Smooth muscle cell (in vitro differentiated cells): ENCODE results near the gene SFT2D3. TPM values are rescaled to one million over a fixed set of nuclear protein-coding genes. Genes with fewer than 3 reads are reported as not detected.

Experiments
- DNase-seq: peaks from one replicate; lab custom pipeline; 2025; ENCODE audit not compliant: unreplicated experiment; lab: John Stamatoyannopoulos, UW
- H2AFZ ChIP-seq: fragments of 200-600 bp; sonication (generic); 2 replicates; pipeline ENCODE4 v1.6.0; 2016; ENCODE audit warnings: antibody characterized with exemption, low read depth, mild to moderate bottlenecking
- H3F3A ChIP-seq: fragments of 200-600 bp; sonication (generic); 2 replicates; pipeline ENCODE4 v1.6.0; 2017; ENCODE audit warnings: antibody characterized with exemption, low read depth
- H3K27ac ChIP-seq: fragments of 200-600 bp; sonication (generic); 2 replicates; pipeline ENCODE4 v1.5.1; 2016; ENCODE audit warnings: low read depth, mild to moderate bottlenecking
- H3K27me3 ChIP-seq: fragments of 200-600 bp; sonication (generic); 2 replicates; pipeline ENCODE4 v1.6.1; 2016; ENCODE audit warnings: low read depth, mild to moderate bottlenecking
- H3K36me3 ChIP-seq: fragments of 200-600 bp; sonication (generic); 2 replicates; pipeline ENCODE4 v1.5.1; 2016; ENCODE audit warnings: low read depth
- H3K4me1 ChIP-seq: fragments of 200-600 bp; sonication (generic); 2 replicates; pipeline ENCODE4 v1.5.1; 2016; ENCODE audit warnings: low read depth
- H3K4me2 ChIP-seq: fragments of 200-600 bp; sonication (generic); 2 replicates; pipeline ENCODE4 v1.6.0; 2016; ENCODE audit warnings: mild to moderate bottlenecking
- H3K4me3 ChIP-seq: fragments of 200-600 bp; sonication (generic); 2 replicates; pipeline ENCODE4 v1.5.1; 2016; ENCODE audit warnings: mild to moderate bottlenecking
- H3K79me2 ChIP-seq: fragments of 200-600 bp; sonication (generic); 2 replicates; pipeline ENCODE4 v1.6.0; 2016; ENCODE audit warnings: low read depth, mild to moderate bottlenecking
- H3K9ac ChIP-seq: fragments of 200-600 bp; sonication (generic); 2 replicates; pipeline ENCODE4 v1.6.0; 2016; ENCODE audit warnings: low read depth
- H3K9me3 ChIP-seq: fragments of 200-600 bp; sonication (generic); replicated peaks from 2 replicates; pipeline ENCODE4 v1.5.1; 2016; ENCODE audit warnings: low read depth
- H4K20me1 ChIP-seq: fragments of 200-600 bp; sonication (generic); 2 replicates; pipeline ENCODE4 v1.6.0; 2016; ENCODE audit warnings: low read depth
- CTCF ChIP-seq: fragments of 200-600 bp; sonication (generic); IDR thresholded peaks from 2 replicates; pipeline ENCODE4 v1.5.1; 2017; ENCODE audit warnings: borderline replicate concordance, mild to moderate bottlenecking, antibody characterized with exemption; ENCODE audit not compliant: insufficient read depth, poor library complexity, severe bottlenecking
- WGBS: methylation state at CpG from one replicate; pipeline ENCODE4 v1.1.7; 2016; ENCODE audit warnings: low lambda C conversion rate; 5-methylcytosine and 5-hydroxymethylcytosine counted together
- polyA plus RNA-seq: library from polyadenylated mRNA; unstranded; fragments of >200 nt; fragmentation: Nextera tagmentation; extraction: Ambion mirVana; gene quantifications from 2 replicates; pipeline ENCODE4 v1.2.1, GENCODE V29; 2016
- total RNA-seq: library from RNA; depleted of rRNA; stranded (reverse); fragments of >200 nt; gene quantifications from 2 replicates; pipeline ENCODE4 v1.2.3, GENCODE V29; 2014

SFT2D3 gene
- total and polyA plus RNA-seq, 2 experiments from 2014 or later, result 7.0 TPM; not detected in 1

- Histone ChIP-seq H3K4me3 (no peak overlapping the region), H3K4me1 (no peaks in the 10 kb centered on the region), H3F3A (no peaks in the 10 kb centered on the region), H3K9me3 (no peaks in the 10 kb centered on the region), H3K79me2 (no peaks in the 10 kb centered on the region), H3K4me2 (no peak overlapping the region), H3K9ac (no peak overlapping the region), H3K27ac (no peak overlapping the region), H3K36me3 (peaks cover 4% of the 10 kb centered on the region), H2AFZ (no peak overlapping the region), H4K20me1 (peaks cover 7% of the 10 kb centered on the region), H3K27me3 (no peaks in the 10 kb centered on the region)
- no peak for DNase-seq
- TF ChIP-seq CTCF, result no peak
- 93% methylated on average over 2 of the region's 2 CpGs for WGBS
Observed at GRCh38 chr2:127712999-127713398, 11.7 kb downstream of the SFT2D3 start.

GRCh38 chr2:127713562-127713961 lies 12.3 kb downstream of the SFT2D3 start:
- Histone ChIP-seq H3K4me3 (no peak overlapping the region), H3K27ac (no peak overlapping the region), H3F3A (no peaks in the 10 kb centered on the region), H2AFZ (no peak overlapping the region), H3K36me3 (no peaks in the 10 kb centered on the region), H3K9me3 (no peaks in the 10 kb centered on the region), H3K4me2 (no peak overlapping the region), H3K4me1 (no peaks in the 10 kb centered on the region), H4K20me1 (peaks cover 7% of the 10 kb centered on the region), H3K79me2 (no peaks in the 10 kb centered on the region), H3K27me3 (no peaks in the 10 kb centered on the region), H3K9ac (no peak overlapping the region)
- DNase-seq, result no peak
- WGBS, result 96% methylated on average over 19 of the region's 25 CpGs
- no peak for TF ChIP-seq CTCF

GRCh38 chr2:127715778-127716449 lies 14.6 kb downstream of the SFT2D3 start:
- H3K27me3 ChIP-seq, result no peaks in the 10 kb centered on the region
- no peak for DNase-seq
- no peaks in the 10 kb centered on the region for H3F3A ChIP-seq
- H3K79me2 ChIP-seq, result no peaks in the 10 kb centered on the region
- no peak overlapping the region for H3K4me2 ChIP-seq
- no peaks in the 10 kb centered on the region for H3K9me3 ChIP-seq
- no peaks in the 10 kb centered on the region for H3K4me1 ChIP-seq
- WGBS, result 94% methylated on average over 14 of the region's 14 CpGs
- no peak overlapping the region for H2AFZ ChIP-seq
- TF ChIP-seq CTCF, result no peak
- no peak overlapping the region for H3K4me3 ChIP-seq
- H4K20me1 ChIP-seq, result peaks cover 21% of the 10 kb centered on the region
- no peak overlapping the region for H3K9ac ChIP-seq
- H3K36me3 ChIP-seq, result no peaks in the 10 kb centered on the region
- no peak overlapping the region for H3K27ac ChIP-seq

GRCh38 chr2:127718271-127718670 lies 17.0 kb downstream of the SFT2D3 start:
- over 99% methylated on average over 4 of the region's 4 CpGs for WGBS
- no peaks in the 10 kb centered on the region for H3K9me3 ChIP-seq
- H3K4me2 ChIP-seq, result no peak overlapping the region
- no peak overlapping the region for H3K9ac ChIP-seq
- no peaks in the 10 kb centered on the region for H3K27me3 ChIP-seq
- no peak for DNase-seq
- no peak for TF ChIP-seq CTCF
- H3K4me1 ChIP-seq, result no peaks in the 10 kb centered on the region
- H3K27ac ChIP-seq, result no peak overlapping the region
- no peak overlapping the region for H3K4me3 ChIP-seq
- no peaks in the 10 kb centered on the region for H3K36me3 ChIP-seq
- H4K20me1 ChIP-seq, result peaks cover 29% of the 10 kb centered on the region
- H3F3A ChIP-seq, result no peaks in the 10 kb centered on the region
- no peak overlapping the region for H2AFZ ChIP-seq
- no peaks in the 10 kb centered on the region for H3K79me2 ChIP-seq
